Measurements from ENCODE around the gene CHI3L2.

DNA sequence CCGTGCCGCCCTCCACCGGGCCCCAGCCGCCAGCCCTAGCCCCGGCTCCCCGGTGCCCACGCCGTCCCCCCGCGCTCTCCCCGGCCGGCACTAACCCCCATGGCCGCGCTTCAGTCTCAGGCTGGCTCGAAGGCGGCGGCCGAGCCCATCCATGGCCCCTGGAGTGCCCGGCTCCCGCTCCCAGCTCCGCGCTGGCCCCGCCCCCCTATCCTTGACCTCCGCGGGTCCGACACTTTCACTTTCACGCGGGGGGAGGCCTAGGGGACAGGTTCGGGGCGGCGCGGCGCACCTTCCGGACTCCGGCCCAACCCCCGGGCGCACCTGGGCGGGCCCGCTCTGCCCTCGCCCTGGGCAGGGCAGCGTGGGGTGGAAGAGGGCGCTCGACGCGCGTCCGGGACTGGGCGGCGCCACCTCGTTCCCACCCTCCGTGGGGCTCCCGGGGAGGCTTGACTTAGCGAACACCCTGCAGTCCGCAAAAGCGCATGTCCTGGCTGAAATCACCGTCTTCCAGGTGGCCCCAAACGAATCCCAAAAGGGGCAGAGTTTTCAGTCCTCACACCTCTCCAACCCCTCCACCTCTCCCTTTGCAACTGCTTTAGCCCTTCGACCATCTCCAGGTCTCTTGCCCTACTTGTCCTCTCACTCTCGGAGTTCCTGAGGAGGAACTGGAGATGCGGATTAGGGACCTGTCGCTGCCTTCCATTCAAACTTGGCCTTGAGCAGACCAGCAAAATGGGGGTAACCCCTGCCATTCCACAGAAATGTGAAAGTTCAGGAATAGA is 23.1 kb upstream of the CHI3L2 start:
- TF ChIP-seq, protein P1, sequence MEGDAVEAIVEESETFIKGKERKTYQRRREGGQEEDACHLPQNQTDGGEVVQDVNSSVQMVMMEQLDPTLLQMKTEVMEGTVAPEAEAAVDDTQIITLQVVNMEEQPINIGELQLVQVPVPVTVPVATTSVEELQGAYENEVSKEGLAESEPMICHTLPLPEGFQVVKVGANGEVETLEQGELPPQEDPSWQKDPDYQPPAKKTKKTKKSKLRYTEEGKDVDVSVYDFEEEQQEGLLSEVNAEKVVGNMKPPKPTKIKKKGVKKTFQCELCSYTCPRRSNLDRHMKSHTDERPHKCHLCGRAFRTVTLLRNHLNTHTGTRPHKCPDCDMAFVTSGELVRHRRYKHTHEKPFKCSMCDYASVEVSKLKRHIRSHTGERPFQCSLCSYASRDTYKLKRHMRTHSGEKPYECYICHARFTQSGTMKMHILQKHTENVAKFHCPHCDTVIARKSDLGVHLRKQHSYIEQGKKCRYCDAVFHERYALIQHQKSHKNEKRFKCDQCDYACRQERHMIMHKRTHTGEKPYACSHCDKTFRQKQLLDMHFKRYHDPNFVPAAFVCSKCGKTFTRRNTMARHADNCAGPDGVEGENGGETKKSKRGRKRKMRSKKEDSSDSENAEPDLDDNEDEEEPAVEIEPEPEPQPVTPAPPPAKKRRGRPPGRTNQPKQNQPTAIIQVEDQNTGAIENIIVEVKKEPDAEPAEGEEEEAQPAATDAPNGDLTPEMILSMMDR (IDR thresholded peaks at IDR 0.05) = no peak
- TF ChIP-seq EZH2 (IDR thresholded peaks at IDR 0.05; ENCODE audit: borderline replicate concordance, insufficient read depth, low read depth, low read length, poor library complexity, severe bottlenecking) = no peak

All from B cell (primary cell).